NOMO-1 treated with DMSO at 0.1 percent for 48 hours (cell line): ENCODE data around the gene FRMD1.

Source experiments
- DNase-seq: peaks from one replicate; lab custom pipeline; 2025; ENCODE audit not compliant: unreplicated experiment; lab: John Stamatoyannopoulos, UW

Gene FRMD1

DNA sequence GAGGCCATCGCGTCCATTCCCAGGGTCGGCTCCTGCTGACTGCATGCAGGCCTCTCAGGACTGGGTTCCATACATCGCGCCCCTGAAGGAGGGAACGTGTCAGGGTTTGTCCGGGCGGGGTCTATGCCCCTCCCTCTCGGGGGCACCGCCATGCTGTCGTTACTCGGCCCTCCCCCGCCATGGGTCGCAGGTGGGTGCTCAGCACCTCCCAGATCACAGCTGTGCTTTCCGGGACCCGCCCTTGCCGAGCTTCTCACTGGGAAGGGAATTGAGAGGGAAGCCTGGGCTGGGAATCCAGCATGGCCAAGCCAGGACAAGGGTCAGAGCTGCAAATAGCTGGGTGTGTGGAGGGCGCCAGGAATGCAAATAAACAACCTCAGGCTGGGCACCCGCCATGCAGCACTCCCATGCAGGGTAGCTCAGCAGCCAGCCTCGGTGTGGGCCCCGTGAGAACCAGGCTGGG, at the start of gene FRMD1:
TSS of gene FRMD1 (minus strand) at position 270 of the 463 bp plus-strand sequence. CDS start at position 152, 118 bp downstream.
- DNase-seq, result no peak

DNA sequence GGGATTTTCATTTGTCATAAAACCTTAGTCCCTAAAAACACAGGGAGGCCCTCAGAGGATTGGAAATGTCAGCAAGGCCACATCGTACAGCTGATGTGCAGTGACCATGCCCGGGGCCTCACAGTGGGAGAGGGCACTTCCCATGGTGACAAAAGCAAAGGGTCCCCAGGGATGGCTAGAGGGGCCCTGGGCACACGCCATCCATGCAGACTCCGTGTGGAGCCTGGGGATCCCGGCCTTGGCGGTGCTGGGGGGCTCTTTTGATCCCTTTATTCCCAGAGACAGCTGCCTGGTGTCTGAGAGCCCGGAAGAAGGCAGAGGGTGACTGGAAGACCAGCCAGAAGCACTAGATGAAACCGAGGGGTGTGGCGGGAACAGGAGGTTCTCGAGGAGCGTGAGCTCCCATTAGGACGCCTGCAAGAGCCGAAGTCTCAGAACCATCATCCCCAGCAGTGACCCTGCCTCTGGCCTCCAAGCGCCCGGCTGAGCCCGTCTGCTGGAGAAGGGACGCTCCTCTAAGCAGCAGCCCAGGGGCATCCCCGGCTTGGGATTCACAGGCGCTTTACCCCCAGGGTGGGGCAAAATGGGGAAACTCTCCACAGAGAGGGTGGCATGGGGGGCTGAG, 49.1 kb upstream of the FRMD1 start:
- no peak for DNase-seq

DNA sequence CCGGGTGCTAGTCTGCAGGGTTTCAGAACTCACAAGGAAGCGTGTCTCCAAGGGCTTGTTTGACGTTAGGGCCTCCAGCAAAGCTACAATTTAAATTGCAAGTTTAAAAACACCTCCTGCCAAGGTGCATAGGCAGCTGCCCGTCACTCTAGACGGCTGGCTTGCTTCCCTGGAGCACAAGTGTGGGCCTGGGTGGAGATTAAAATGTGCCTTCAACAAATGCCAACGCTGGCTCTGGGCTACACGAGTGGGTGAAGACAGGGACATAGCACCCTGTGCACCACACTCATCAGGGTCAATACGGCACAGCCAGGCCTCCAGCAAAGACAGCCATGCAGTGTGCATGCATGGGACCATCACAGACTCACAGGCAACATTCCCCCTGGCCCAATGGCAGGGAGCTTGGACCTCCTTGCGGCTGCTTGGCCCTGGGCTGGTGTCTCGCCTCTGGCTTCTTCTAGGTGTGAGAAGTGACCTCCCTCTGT, 48.4 kb upstream of the FRMD1 start:
- no peak for DNase-seq

DNA sequence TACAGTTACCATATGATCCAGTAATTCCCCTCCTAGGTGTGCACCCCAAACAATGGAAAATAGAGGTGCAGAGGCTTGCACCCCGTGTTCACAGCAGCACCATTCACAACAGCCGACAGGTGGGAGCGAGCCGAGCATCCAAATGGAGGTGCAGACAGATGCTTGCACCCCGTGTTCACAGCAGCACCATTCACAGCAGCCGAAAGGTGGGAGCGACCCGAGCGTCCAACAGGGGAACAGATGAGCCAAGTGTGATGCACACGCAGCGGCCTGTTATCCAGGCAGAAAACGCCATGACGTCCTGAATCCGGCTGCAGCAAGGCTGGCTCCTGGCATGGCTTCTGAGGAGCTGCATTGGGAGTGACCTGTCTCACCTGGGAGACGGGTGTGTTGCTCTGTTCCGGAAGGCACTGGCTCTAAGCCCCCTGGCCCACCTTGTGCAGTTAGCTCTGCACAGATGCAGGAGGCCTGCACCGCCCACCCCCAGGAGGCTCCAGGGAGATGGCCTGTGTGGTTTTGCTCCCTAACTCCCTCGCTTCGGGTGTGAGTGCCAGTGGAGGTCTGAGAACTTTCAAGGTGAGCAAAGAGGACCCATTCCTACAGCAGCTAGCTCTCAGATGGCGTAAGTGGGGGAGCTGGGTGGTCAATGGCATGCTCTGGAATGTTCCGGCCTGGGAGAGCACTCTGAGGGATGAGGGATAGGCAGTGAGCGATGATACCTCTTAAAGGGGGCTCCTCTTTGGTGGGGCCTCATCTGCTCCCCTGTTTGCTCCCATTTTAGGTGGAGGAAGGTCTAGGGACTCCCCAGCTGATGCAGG, 47.8 kb upstream of the FRMD1 start:
- no peak for DNase-seq

DNA sequence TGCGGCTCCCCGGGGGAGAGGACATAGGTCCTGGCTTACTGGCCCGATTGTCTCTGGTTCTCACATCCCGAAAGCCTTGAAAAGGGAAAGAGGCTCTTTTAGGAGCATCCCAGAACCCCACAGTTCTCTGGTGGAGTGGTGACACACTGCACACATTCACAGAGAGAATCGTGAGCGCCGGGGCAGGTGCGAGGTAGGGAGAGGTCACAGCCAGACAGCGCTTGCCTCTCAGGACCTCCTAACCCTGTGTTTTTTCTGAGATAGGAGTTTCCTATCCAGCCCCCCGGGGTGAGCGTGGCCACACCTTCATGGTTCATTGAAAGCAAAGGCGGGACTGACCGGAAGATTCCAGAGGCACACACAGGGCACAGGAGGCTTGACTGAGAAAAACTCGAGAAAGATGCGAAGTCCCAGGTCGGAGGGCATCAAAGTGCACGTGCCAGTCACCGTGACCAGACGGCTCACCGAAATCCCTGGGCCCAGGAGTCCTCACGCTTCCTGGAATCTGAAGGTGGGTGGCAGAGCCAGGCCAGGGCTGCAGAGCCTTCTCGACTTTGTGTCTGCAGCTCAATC, 46.5 kb upstream of the FRMD1 start:
- no peak for DNase-seq

DNA sequence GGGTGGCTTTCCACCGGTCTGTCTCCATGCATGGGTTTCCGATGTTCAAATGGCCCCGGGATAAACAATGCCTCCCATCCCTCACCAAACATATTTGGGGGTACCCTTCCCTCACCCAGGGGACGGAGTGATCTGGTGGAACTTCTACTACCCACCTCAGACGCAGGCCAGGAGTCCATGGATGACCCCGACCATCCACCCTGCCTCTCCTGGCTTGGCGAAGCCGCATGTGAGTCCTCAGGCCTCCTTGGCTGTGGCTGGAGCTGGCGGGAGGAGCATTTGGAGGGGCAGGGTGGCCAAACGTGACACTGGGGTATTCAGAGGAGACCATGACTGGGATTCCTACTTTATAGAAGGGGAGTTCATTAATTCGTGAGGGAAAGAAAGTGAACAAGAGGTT, 45.9 kb upstream of the FRMD1 start:
- no peak for DNase-seq

DNA sequence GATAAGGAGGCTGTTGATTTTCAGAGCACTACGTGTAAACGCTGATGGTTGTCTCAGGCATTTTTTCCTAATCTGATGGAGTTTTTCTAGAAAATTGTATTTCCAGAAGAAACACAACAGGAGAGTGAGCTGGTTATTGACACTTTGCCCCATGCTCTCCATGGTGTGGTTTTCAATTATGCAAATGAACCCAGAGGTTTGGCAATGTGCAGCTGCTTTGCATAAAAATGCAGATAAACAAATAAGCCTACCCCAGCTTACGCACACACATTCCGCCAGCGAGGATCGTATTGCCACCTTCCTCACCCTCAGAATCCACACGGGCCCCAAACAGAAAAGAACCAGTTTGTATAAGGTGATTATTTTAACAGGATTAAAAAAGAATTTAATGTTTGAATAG, 45.1 kb upstream of the FRMD1 start:
- no peak for DNase-seq

DNA sequence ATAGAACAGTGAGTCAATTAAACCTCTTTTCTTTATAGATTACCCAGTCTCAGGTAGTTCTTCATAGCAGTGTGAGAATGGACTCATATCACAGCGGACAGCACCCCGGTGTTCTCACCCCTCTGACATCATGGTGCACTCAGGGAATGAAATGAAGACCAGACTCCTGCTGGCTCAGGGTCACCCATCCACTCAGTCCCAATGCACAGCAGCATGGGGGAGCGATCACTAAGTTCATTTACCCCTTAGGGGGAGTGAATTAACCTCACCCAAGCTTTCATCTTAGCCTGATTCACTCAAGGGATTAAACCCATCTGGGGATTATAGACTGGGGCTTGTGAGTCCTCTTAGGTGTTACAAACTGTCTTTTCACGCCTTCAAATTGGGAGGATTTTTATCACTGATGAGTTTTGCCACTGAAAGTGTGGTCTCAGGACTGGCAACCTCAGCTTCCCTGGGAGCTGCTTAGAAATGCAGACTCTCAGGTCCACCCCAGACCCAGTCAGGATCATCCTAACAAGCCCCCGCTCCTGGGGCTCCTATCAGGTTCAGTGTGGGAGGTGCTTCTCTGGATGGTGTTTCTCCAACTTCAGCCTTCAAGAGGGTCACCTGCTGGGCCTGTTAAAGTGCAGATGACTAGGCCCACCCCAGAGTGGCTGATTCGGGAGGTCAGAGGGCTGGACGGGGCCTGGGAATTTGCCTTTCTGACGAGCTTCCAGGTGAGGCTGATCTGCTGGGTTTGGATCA, 44.3 kb upstream of the FRMD1 start:
- DNase-seq, result no peak

DNA sequence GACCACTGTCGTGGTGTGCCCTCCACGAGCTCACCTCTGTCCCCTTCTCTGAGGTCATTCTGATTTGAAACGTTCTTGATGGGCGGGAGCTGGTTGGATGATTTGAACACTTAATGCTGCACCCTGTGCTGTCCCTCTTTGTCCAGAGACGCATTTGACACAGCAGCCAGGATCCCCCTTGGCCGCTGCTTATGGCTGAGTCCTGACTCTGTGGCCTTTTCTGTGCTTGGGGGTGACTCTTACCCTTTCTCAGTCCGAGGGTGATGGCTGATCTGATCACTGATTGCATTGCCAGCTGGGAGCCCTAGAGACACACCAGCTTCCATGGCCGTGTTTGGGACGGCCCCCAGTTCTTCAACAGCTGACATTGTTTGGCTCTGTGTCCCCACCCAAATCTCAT, 43.5 kb upstream of the FRMD1 start:
- DNase-seq, result no peak

DNA sequence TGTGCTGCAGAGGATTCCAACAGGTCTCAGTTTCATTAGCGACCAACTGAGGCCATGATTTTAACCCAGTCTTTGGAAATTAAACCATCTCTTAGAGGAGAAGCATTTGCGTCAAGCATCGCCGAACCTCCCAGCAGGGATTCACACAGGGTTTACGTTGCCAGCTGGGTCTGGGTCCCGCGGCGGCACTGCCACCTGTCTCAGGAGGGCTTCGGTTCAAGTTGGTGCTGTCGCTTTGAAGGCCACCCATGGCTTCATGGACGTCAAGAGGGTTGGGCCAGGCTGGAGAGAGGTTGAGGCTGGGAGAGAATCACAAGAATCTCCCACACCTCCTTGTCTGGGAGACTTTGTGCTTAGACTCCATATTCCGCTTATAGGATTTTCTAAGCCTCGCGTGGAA, 43.0 kb upstream of the FRMD1 start:
- DNase-seq, result no peak

DNA sequence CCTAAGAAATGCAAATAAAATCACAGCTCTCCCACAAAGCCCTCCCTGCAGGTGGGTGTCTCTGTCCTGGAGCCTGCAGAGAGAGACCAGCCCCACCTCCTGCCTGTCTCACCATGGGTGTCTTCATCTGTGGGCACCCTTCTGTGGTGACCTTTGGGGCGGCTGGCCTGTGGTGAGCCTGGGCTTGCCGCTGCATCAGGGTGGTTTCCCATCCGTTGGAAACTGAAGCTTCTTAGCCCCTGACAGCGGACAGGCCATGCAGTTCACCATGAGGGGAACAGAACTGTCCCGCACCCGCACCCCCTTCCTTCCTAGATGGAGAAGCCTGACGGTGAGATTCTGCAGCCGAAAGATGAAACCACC, 42.3 kb upstream of the FRMD1 start:
- no peak for DNase-seq

DNA sequence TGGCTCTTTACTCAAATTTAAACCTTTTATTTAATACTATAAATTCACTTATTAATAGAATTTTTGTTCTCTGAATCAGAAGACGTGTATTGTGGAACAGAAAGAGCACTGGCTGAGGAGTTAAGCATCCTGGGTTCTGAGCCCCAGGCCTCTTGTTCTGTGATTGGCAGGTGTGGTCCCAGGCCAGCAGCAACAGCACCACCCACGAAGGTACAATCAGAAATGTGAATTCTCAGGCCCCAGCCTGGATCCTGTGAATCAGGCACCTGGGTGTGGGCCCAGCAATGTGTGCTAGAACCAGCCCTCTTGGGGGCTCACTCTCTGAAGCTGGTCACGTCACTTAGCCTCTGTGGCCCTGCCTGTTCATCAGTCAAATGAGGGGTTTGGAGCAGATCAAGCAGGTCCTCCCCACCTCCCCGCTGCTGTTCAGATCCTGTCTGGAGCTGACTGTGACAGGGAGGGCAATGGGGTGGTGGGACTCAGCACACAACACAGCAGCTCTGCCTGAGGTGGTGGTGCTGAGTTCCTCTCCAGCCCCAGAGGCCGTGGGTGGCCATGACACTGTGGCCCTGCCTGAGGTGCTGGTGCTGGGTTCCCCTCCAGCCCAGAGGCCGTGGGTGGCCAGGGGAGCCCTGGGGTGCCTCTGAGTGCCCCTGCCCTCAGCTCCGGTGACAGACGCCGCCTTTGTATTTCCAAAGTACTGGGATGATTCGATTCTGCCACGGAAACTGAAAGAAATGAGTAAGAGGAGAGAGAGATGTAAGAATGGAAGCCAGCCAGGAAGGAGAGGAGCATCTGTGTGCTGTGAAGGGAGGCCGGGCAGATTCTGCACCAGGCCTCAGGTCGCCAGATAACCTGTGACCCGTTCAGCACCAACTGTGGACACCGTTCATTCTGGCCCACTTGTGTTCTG, 41.6 kb upstream of the FRMD1 start:
- no peak for DNase-seq

DNA sequence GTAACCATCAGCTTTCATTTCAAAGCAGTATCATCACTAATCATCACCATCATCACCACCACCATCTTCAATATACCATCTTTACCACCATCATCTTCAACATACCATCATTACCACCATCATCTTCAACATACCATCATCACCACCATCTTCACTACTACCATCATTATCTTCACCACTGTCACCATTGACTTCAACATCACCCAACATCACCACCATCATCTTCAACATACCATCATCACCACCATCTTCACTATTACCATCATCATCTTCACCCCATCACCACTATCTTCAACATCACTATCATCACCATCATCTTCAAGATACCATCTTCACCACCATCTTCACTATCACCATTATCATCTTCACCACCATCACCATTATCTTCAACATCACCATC, 40.5 kb upstream of the FRMD1 start:
- no peak for DNase-seq

DNA sequence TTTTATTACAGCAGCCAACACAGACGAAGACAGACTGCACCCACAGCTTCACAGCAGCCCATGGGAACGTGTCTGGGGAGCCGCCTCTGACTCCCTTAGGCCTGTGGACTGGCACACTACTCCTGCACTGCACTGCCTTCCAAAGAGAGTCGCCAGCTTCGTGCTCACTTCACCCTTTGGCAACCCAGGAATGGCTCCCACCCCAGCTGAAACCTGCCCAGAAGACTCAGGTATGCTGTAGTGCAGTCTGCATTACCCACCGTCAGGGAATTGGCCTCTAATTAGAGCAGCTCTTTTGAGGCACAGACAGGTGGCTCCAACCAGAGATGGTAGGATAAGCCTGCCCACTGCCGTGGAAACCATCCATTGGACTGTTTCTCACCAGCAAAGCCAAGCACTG, 39.9 kb upstream of the FRMD1 start:
- no peak for DNase-seq

DNA sequence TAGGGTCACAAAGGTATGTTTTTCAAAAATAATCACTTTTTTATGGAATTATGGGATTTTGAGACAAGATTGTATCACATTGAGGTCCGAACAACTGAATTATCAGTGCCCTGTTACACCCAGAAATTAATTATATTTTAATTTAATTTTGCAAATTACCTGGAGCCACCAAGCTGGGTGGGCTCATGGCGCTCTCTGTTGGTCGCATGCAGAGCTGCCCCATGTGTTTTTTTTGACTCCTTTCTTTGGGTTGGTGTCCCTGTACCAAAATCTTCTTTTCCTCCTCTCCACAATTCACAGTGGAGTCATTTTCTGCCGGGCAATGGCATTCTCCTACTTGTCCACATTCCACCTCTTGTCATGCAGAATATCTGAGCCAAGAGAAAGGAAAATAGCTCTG, 38.9 kb upstream of the FRMD1 start:
- DNase-seq, result no peak

DNA sequence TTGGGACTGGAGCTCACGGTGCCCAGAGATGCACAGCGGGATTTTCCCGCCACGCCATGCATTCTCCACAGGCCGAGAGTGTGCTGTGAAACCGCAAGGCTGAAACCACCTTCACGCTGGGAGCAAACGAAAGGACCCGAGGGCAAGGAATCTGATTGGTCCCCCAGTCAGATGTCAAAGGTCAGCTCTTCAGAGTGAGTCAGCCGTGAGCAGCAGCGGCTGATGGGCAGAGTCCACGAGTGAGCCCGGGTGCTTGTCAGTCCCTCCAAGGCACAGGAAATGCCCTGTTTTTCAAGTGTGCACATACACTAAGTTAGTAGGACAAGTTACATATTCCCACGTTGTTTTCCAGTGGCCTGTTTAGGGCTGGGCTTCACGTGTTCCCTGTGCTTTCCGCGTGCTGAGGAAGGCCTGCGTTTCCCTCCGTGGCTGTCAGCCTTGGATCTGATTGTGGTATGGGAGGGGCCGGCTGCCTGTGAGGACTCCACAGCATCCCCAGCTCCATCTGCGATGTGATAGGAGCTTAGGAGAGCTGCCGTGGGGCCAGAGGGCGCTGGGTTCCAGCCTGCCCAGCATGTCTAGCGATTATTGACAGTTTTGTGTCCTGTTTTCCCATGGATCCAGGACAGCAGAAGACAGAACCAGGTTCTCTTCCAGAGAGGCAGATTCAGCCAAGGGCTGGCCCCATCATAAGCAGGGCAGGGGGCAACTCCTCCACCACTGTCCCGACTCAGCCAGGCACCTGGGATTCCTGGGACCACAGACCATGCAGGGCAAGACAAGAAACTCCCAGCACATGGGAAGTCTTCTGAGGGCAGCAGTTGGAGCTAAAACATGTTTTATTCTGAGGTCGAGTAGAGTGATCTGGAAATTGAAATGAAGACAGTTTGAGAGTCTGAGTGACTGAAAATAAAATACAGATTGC, 38.2 kb upstream of the FRMD1 start:
- no peak for DNase-seq

DNA sequence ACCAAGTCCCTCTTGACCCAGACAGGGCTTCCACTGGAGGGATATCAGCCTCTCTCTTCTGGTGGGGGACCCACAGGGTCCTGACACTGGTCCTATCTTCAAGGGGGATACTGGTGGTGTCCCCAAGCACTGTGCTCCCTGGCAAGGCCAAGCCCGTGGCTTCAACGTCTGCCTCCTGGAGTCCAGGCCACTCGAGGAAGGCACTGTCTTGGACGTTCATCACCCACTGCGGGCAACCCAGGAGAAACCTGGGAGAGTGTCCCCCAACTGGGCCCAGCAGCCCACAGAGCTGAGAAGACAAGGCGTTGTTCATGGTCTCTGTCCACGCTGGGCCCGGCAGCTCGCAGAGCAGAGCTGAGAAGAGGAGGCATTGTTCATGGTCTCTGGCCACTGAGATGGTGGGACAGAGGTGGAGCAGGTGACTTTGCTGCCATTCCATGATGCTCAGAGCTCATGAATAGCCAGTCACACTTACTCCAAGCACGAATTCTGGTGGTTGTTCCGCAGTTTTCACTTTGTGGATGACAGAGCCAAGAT, 37.5 kb upstream of the FRMD1 start:
- no peak for DNase-seq

DNA sequence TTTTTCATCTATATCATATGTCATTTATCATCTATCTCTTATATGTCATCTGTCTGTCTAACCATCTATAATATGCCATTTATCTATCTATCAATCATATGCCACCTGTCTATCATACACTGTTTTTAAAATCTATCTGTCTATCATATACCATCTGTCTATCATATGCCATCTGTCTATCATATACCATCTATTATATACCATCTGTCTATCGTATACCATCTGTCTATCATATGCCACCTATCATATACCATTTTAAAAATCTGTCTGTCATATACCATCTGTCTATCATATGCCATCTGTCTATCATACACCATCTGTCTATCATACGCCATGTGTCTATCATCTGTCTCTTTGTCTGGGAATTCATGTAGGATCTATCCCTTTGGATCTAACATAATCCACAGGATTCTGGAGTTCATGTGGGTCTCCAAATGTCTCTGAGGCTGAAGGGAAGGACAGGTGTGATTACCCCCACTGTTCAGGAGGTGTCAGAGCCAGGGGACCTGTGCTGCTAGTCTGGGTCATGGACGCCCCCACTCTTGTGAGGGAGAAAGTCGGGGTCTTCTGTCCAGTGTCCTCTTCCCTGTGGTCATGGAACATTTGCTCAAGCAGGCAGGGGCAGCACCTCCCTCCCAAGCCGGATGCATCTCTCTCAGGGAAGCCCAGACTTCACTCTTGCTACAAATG, 36.9 kb upstream of the FRMD1 start:
- no peak for DNase-seq

DNA sequence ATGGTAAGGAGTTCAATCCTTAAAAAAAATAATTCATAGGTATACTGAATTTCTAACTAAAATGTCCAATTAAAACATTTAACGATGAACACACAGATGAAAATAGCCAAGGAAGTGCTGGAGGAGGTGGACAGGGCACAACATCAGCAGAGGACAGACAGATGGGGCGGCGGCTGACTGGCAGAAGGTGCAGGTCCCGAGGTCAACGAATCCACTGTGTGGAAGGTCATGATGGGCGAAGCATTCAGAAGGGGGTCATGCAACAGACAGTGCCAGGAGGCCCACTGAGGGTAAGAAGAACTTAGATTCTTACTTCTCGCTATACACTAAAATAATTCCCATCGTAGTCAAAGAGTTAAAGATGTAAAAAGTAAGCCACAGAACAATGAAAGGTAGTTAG, 34.2 kb upstream of the FRMD1 start:
- DNase-seq, result no peak
